ENCODE measurements around the gene DFFA. TPM values are rescaled to one million over a fixed set of nuclear protein-coding genes. Genes with fewer than 3 reads are reported as not detected.

DFFA gene
- total RNA-seq, 1 experiment from 2014 or later = 52.0 TPM

DNA sequence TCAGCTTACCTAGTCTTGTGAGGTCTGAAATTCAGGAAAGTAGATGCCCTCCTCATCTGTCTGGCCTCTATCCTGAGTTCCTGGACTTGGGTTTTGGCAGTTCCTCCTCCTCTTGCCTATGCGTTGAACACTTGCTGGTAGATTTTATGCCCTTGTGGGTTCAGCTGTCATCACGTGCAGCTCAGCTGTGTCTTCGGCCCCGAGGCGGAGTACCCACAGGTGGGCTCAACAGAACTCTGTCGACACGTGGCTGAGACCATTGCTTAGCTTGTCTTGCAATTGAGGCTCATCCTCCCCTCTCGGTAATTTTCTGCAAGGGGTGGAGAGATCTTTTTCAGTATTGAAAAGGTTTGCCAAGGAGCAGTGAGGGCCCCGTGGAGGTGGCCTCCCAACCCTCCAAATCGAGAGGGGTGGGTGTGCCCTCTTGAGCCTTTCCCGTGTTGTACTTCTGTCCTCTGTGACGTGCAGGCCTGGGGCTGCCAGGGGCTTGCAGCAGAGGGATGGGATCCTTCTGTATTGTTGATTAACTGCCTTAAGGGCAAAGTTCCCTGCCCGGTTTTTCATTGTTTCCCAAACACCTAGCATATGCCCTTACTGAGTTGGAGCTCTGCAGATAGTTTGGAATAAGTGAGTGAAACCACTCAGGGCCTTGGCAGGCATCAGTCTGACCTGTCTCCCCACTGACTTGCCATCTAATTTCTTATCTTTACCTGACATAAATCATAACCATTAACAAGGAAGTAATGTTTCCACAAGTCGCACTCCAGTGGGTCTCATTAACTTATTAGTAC, 39.2 kb downstream of the DFFA start:
- TF ChIP-seq, protein P1, sequence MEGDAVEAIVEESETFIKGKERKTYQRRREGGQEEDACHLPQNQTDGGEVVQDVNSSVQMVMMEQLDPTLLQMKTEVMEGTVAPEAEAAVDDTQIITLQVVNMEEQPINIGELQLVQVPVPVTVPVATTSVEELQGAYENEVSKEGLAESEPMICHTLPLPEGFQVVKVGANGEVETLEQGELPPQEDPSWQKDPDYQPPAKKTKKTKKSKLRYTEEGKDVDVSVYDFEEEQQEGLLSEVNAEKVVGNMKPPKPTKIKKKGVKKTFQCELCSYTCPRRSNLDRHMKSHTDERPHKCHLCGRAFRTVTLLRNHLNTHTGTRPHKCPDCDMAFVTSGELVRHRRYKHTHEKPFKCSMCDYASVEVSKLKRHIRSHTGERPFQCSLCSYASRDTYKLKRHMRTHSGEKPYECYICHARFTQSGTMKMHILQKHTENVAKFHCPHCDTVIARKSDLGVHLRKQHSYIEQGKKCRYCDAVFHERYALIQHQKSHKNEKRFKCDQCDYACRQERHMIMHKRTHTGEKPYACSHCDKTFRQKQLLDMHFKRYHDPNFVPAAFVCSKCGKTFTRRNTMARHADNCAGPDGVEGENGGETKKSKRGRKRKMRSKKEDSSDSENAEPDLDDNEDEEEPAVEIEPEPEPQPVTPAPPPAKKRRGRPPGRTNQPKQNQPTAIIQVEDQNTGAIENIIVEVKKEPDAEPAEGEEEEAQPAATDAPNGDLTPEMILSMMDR (conservative IDR thresholded peaks at IDR 0.05; ENCODE audit: low read depth, low read length) = no peak
- TF ChIP-seq EZH2 (IDR thresholded peaks at IDR 0.05; ENCODE audit: low read length, unreplicated experiment) (no peak), EZH2phosphoT487 (IDR thresholded peaks at IDR 0.05; ENCODE audit: borderline replicate concordance, low read length) (no peak)
- DNase-seq = no peak
- Histone ChIP-seq H4K20me1 (ENCODE audit: low read length) (no peaks in the 10 kb centered on the region), H3K9ac (ENCODE audit: low read length) (no peak overlapping the region), H3K36me3 (ENCODE audit: low read depth, low read length) (no peaks in the 10 kb centered on the region), H3K9me2 (replicated peaks; ENCODE audit: low read length) (no peaks in the 10 kb centered on the region), H3K27me3 (ENCODE audit: low read length) (no peaks in the 10 kb centered on the region), H3K4me2 (ENCODE audit: low read length) (no peak overlapping the region), H3K4me3 (ENCODE audit: low read length) (no peak overlapping the region), H3F3A (ENCODE audit: low read length, unreplicated experiment) (no peaks in the 10 kb centered on the region), H3K9me3 (ENCODE audit: low read length) (no peaks in the 10 kb centered on the region), H3K79me2 (ENCODE audit: low read length) (peaks cover 16% of the 10 kb centered on the region), H3K4me1 (ENCODE audit: insufficient read depth, low read length) (peaks cover 8% of the 10 kb centered on the region; the same call in 1 of the 2 replicates), H3K27ac (ENCODE audit: low read length) (no peak overlapping the region), H2AFZ (ENCODE audit: low read length) (no peak overlapping the region)
- no peak for ATAC-seq
- ChIA-PET POLR2A (ENCODE audit: unreplicated experiment) (no interaction called here), CTCF (interaction anchor here (0.7 kb wide), 1 partner anchor 90 kb away, joined by 3 read pairs; no protein-coding TSS in a partner anchor)
- BruUV-seq (replicated peaks) = no TSS peak
- intact Hi-C loops (cut with micrococcal nuclease) = no loop called here

GRCh38 chr1:10431070-10431730, 41.1 kb downstream of the DFFA start:
- ATAC-seq (peak; percentile 11), DNase-seq (peak; percentile 15)
- TF ChIP-seq, protein P1 (conservative IDR thresholded peaks at IDR 0.05; ENCODE audit: low read depth, low read length) = no peak
- TF ChIP-seq EZH2phosphoT487 (IDR thresholded peaks at IDR 0.05; ENCODE audit: borderline replicate concordance, low read length) (no peak), EZH2 (IDR thresholded peaks at IDR 0.05; ENCODE audit: low read length, unreplicated experiment) (no peak)
- BruUV-seq (replicated peaks) = TSS peak; percentile 91
- Histone ChIP-seq H3K9ac (ENCODE audit: low read length) (peak overlapping the region; percentile 88), H3K36me3 (ENCODE audit: low read depth, low read length) (no peaks in the 10 kb centered on the region), H3K4me3 (ENCODE audit: low read length) (peak overlapping the region; percentile 85), H3K79me2 (ENCODE audit: low read length) (peaks cover 16% of the 10 kb centered on the region), H3K9me3 (ENCODE audit: low read length) (no peaks in the 10 kb centered on the region), H3K4me2 (ENCODE audit: low read length) (peak overlapping the region; percentile 98), H3F3A (ENCODE audit: low read length, unreplicated experiment) (no peaks in the 10 kb centered on the region), H3K27ac (ENCODE audit: low read length) (peak overlapping the region; percentile 71; the same call in 1 of the 2 replicates), H4K20me1 (ENCODE audit: low read length) (no peaks in the 10 kb centered on the region), H3K27me3 (ENCODE audit: low read length) (no peaks in the 10 kb centered on the region), H2AFZ (ENCODE audit: low read length) (peak overlapping the region; percentile 98), H3K4me1 (ENCODE audit: insufficient read depth, low read length) (peaks cover 8% of the 10 kb centered on the region; the same call in 1 of the 2 replicates), H3K9me2 (replicated peaks; ENCODE audit: low read length) (no peaks in the 10 kb centered on the region)
- ChIA-PET POLR2A (ENCODE audit: unreplicated experiment) (interaction anchor here (0.6 kb wide), 1 partner anchor 17 kb away, joined by 3 read pairs; no protein-coding TSS in a partner anchor), CTCF (interaction anchor here (1.9 kb wide), 1 partner anchor 44 kb away, joined by 7 read pairs; no protein-coding TSS in a partner anchor)
- intact Hi-C loops (cut with micrococcal nuclease) = no loop called here
